ENCODE results near the gene TAGLN.
"Not testable (repeated sequence)": the region's sequence is repeated elsewhere in the genome, so short reads cannot be mapped to it uniquely, and the experiment has no call there.

Gene TAGLN

GRCh38 chr11:117180020-117180419 lies 19.1 kb upstream of the TAGLN start:
- H3K27ac ChIP-seq = no peak overlapping the region
- DNase-seq (ENCODE audit: low read depth, low spot score) = no peak

DNA sequence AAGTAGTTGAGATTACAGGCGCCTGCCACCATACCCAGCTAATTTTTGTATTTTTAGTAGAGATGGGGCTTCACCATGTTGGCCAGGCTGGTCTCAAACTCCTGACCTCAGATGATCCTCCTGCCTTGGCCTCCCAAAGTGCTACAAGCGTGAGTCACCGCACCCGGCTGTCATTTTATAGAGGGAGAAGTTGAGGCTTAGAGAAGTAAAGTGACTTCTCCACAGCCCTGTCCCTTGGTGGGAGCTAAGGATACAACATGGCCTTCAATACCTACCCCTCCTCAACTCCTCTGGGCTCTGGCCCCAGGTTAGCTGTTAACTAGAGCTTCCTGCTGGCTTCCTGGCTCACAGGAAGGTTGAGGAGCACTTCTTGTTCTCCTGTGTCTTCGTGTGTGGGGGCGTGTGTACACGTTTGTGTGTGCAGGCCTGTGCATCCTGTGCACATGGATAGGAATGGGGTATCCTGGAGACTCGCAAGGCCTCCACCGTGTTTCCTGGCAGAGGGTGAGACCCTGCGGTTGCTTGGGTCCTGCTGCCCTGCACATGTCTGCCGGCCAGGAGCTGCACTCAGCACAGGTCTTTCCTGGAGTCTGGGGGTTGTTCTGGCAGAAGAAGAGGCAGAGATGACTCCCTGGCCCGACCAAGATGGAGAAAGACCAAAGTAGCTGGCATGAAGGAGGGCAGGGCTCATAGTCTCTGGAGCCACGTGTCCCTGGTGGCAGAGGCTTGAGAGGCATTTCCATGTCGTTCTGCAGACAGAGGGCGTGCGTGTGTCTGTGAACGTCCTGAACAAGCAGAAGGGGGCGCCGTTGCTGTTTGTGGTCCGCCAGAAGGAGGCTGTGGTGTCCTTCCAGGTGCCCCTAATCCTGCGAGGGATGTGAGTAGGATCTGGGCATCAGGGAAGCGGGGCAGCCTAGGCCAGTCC lies 18.2 kb upstream of the TAGLN start:
- no peak for DNase-seq (ENCODE audit: low read depth, low spot score)
- H3K27ac ChIP-seq = no peak overlapping the region

GRCh38 chr11:117181586-117182550 lies 17.3 kb upstream of the TAGLN start:
- no peak for DNase-seq (ENCODE audit: low read depth, low spot score)
- H3K27ac ChIP-seq = no peak overlapping the region

GRCh38 chr11:117182551-117182935 lies 16.6 kb upstream of the TAGLN start:
- no peak for DNase-seq (ENCODE audit: low read depth, low spot score)
- no peak overlapping the region for H3K27ac ChIP-seq

- not testable (repeated sequence) for DNase-seq (ENCODE audit: low read depth, low spot score); H3K27ac ChIP-seq
These were observed 16.0 kb upstream of the TAGLN start for GRCh38 chr11:117183178-117183577.

GRCh38 chr11:117183724-117184349 lies 15.3 kb upstream of the TAGLN start:
- DNase-seq (ENCODE audit: low read depth, low spot score) = no peak
- no peak overlapping the region for H3K27ac ChIP-seq

DNA sequence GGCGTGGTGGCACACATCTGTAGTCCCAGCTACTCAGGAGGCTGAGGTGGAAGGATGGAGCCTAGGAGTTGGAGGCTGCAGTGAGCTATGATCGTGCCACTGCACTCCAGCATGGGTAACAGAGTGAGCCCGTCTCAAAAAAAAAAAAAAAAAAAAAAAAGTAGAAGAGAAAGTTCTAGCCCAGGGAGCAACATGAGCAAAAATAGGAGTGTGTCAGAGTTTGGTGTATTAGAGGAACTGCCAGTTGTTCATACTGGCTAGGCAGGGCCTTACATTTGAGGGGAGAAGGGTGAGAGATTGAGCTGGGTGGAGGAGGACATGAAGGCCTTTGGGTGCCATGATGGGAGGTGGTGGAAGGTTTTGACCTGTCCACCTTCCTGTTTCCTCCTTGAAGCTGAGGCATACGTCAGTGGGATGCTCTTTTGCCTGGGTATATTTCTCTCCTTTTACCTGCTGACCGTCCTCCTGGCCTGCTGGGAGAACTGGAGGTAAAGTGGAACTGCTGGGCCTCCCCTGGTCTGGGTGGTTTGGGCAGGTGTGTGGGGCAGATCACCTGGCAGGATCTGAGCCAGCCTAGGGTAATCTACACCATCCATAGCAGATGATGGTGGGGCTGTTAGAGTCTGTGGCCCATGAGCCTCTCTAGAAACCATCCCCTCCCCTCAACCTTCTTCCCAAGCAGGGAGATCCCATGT lies 13.3 kb upstream of the TAGLN start:
- no peak for DNase-seq (ENCODE audit: low read depth, low spot score)
- no peak overlapping the region for H3K27ac ChIP-seq

- no peak overlapping the region for H3K27ac ChIP-seq
- DNase-seq (ENCODE audit: low read depth, low spot score) = no peak
These were observed 12.8 kb upstream of the TAGLN start for GRCh38 chr11:117186431-117186761.

DNA sequence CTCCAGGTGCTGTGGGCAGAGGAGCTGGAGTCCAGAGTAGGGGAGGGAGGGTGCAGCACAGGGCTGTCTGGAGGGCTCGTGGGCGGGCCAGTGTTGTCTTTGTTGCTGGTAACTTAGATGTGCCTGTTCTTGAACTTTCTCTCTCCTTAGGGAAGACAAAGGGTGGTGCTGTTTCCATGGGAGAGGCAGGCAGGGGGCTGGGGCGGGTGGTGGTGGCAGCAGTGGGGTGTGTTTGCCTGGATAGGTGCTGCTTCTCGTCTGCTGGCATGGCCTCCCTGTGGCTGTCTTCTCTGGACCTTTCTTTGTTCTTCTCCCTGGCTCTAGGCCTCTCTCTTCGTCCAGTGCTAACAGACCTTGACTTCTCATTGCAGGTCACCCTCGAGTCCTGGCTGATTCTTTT lies 12.2 kb upstream of the TAGLN start:
- no peak for DNase-seq (ENCODE audit: low read depth, low spot score)
- no peak overlapping the region for H3K27ac ChIP-seq

- H3K27ac ChIP-seq = no peak overlapping the region
- DNase-seq (ENCODE audit: low read depth, low spot score) = no peak
These were observed 11.8 kb upstream of the TAGLN start for GRCh38 chr11:117187428-117187798.

GRCh38 chr11:117187799-117188481 lies 11.2 kb upstream of the TAGLN start:
- DNase-seq (ENCODE audit: low read depth, low spot score) = no peak
- no peak overlapping the region for H3K27ac ChIP-seq

DNA sequence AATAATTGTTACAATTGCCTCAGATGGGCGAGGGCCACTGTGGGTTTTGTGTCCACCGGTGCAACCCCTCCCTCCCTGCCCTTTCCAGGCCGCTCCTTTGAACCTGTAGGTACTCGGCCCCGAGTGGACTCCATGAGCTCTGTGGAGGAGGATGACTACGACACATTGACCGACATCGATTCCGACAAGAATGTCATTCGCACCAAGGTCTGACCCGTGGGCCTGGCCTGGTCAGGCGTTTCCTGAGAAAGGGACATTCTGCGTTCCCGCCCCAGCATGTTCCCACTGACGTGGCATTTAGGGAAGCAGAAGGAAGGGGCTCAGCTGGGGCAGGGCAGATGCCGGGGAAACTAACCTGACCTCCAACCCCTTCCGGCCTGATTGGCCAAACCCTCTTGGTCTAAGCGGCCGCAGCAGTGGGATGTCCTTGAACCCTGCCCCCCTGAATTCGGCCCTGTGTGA lies 10.5 kb upstream of the TAGLN start:
- DNase-seq (ENCODE audit: low read depth, low spot score) = no peak
- no peak overlapping the region for H3K27ac ChIP-seq

GRCh38 chr11:117189191-117189940 lies 9.8 kb upstream of the TAGLN start:
- no peak overlapping the region for H3K27ac ChIP-seq
- DNase-seq (ENCODE audit: low read depth, low spot score) = no peak

DNA sequence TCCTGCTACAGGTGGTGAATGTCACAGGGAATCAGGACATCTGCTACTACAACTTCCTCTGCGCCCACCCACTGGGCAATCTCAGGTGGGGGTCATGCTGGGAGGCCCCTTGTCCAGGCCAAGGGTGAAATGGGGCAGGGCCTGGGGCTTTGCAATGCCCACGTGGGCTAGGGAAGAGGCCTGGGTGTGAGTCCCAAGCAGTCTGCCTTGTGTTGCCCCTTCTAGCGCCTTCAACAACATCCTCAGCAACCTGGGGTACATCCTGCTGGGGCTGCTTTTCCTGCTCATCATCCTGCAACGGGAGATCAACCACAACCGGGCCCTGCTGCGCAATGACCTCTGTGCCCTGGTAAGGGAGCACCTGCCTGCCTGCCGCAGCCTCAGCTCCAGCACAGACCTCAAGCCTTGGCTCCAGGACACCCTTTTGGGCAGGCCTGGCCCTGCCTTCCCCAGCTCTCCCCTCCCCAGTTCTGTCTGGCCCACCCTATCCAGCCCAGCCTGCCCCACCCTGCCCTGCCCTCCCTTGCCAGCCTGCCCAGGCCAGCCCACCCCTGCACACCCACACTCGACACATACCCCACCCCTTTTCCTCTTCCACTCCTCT lies 9.1 kb upstream of the TAGLN start:
- H3K27ac ChIP-seq = no peak overlapping the region
- DNase-seq (ENCODE audit: low read depth, low spot score) = no peak

DNA sequence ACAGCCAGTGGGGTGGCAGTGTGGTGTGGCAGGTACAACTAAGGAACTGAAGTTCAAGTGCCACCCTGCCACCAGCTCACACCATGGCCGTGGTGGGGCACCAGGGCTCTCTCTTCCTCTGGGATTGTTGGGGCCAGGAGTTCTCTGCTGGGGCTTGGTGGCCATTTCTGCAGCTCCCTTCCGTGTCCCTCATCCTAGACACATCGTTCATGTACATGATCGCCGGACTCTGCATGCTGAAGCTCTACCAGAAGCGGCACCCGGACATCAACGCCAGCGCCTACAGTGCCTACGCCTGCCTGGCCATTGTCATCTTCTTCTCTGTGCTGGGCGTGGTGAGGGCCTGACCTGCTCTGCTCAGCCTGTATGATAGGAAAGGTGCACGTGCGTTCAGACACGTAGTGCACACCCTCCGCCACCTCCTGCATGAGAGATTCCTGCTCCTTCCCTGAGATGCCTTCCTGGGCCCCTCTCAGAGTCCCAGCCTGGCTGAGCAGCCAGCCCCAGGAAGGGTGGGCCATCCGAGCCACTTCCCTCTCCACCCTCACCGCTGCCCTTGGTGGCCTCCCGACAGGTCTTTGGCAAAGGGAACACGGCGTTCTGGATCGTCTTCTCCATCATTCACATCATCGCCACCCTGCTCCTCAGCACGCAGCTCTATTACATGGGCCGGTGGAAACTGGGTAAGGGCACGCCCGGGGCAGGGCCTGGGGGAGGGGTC lies 7.3 kb upstream of the TAGLN start:
- H3K27ac ChIP-seq = no peak overlapping the region
- DNase-seq (ENCODE audit: low read depth, low spot score) = no peak

DNA sequence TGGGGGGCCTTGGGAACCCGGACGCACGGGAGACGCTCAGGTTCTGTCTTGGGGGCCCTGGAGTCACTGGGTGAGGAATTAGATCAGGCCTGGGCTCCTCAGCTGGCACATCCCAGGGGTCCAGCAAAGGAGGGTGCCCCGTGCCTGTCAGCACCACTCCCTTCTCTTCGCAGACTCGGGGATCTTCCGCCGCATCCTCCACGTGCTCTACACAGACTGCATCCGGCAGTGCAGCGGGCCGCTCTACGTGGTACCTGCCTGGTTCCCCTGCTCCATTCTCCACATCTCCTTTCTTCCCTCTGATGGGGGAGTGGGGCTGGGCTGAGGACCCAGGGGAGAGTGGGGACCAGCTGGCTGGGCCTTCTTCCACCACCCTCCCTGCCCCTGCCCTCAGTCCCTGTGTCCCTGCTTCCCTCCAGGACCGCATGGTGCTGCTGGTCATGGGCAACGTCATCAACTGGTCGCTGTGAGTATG lies 6.7 kb upstream of the TAGLN start:
- no peak overlapping the region for H3K27ac ChIP-seq
- no peak for DNase-seq (ENCODE audit: low read depth, low spot score)

- H3K27ac ChIP-seq = no peak overlapping the region
- no peak for DNase-seq (ENCODE audit: low read depth, low spot score)
These were observed 5.8 kb upstream of the TAGLN start for GRCh38 chr11:117193130-117194020.

Measured in epithelial cell of prostate (primary cell).